Measurements from ENCODE around the gene KIF26B.

The KIF26B gene

DNA sequence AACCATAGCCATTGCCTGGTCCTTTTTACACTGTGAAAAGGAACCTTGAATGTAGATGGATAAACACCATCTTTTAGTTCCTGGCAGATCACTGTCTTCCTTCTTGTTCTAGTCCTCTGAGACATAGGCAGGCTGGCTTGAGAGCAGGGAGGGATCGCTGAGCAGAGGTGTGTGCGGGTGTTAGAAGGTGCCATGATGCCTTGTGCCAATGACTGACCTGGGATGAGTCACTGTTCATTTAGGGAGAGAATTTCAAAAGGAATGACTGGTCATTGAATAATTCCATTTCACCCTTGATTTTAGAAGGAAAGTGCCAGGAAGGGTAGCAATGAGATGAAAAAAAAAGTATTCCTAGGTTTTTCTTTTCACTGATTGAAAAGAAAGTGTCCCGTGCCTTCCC lies 383.9 kb downstream of the KIF26B start:
- DNase-seq, result no peak

GRCh38 chr1:245541369-245541768 lies 386.6 kb downstream of the KIF26B start:
- DNase-seq, result no peak

GRCh38 chr1:245542365-245542764 lies 387.6 kb downstream of the KIF26B start:
- DNase-seq, result no peak

- no peak for DNase-seq
Observed at GRCh38 chr1:245544236-245544635, 389.5 kb downstream of the KIF26B start.

DNA sequence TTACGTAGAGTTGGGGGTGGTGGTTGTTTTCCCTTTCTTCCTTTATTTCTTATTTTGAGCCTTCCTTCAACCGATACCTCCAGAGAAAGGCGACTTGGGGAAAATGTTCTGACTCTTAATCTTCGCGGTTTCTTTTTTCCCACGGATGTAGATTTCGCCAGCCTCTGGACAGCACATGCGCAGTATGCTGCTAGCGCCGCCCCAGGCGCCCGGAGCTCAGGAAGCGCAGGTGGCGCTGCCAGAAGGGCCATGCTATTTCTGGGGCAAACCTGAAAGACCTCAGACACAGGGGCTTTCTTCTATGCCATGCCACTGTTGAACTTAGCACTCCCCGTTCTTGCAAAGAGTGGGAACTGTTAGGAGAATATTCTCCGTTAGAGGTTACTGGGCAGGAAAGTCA lies 392.1 kb downstream of the KIF26B start:
- no peak for DNase-seq

DNA sequence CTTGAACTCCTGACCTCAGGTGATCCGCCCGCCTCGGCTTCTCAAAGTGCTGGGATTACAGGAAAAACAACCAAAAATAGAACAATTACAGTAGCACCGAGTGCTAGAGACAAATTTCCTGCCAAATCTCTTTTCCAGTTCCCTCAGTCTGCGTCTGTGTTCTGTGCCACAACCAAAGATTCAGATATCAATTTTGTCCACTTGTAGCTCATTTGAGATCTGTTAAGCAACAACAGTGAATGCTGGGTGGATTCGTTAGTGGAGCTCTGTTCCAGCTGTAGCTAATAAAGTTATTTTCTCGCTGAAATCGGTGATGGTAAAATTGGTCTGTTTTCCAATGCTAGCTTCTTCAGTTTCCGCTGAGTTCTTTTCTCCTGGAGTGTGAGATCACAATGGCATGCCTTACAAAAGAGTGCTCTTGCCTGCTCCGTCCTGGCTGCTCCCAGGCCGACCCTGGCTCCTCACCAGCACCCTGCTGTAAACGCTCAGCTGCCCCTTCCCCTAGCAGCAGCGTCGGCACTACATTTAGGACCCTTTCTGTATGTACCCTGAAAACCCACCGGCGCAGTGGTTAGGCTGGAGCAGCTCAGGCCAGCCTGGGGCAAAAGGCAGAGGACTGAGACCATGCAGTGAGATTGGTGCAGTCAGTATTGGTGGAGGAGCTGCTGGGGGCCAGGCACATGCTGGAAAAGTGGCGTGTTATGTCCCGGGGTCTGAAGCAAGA lies 395.4 kb downstream of the KIF26B start:
- no peak for DNase-seq

DNA sequence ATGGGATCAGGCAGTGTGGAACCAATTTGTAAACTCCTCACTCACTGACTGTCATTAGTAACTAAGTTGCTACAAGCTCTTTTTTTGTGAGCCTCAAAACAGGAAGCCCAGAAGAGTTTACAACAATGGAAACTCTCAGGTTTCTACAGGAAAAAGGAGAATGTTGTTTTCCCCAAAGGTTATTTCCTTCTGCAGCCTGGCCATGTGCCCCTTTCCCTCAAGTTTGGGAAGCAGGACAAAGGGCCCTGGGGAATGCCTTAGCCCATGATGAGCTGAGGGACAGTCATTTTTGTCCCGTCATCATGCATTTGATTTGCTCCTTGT lies 395.9 kb downstream of the KIF26B start:
- no peak for DNase-seq

DNA sequence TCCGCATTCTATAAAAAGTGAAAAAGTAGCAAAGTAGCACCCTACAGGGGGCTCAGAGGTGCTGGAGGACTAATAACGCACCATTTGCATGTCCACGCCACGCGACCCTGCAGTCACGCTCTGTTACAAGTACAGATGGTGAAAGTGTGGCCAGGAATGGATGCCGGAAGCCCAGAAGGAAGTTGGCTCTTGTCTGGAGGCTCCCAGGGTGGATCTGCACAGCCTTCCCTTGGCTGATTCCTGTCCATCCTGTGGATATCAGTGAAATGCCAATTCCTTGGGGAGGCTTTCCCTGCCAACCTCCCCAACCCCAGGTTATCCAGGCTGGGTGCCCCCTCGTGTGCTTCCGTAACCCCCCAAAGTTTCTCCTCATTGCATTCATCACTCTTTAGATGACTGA lies 396.8 kb downstream of the KIF26B start:
- DNase-seq, result no peak

- DNase-seq, result no peak
Observed at GRCh38 chr1:245552331-245552730, 397.5 kb downstream of the KIF26B start.

GRCh38 chr1:245556057-245556456 lies 401.3 kb downstream of the KIF26B start:
- DNase-seq, result no peak

- no peak for DNase-seq
Observed at GRCh38 chr1:245558069-245558468, 403.3 kb downstream of the KIF26B start.

- no peak for DNase-seq
Observed at GRCh38 chr1:245560316-245560859, 405.6 kb downstream of the KIF26B start.

GRCh38 chr1:245561665-245562234 lies 407.0 kb downstream of the KIF26B start:
- no peak for DNase-seq

- DNase-seq, result no peak
Observed at GRCh38 chr1:245566134-245566533, 411.3 kb downstream of the KIF26B start.

DNA sequence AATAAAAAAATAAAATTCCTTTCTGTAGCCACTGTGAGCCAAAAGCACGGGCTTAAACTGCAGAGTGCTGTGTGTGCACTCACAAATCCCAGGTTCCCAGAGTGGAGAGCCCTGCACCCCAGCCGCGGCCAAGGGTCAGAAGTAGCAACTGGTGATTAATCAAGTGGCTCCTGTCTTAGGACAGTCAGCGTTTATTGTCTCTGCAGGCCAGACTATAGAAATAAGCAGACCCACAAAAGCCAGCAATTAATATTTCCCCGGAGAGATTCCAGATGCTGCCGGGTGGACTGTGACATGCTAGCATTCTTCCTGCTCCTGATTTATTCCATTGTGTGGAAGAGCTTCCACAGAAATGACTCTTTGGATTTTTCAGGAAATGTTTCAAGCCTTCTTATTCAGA lies 412.2 kb downstream of the KIF26B start:
- DNase-seq, result no peak

GRCh38 chr1:245571815-245572294 lies 417.1 kb downstream of the KIF26B start:
- no peak for DNase-seq

DNA sequence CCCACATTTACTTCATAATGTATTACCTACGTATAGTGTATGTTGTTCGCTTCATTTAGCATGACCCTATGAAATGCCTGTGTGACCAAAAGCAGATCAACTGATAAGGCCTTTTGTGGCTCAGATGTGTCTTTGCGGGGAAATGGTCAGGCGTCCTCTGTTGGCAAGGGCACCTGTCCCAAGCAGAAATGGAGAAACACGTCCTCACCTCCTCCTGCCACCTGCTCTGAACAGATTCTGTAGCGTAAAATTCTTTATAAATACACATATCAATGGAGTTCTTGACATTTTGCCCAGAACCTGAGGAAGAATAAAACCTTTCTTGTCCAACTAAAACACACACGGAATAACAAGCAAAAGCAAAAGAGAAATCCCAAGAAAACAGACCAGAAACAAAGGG lies 417.9 kb downstream of the KIF26B start:
- DNase-seq, result no peak

DNA sequence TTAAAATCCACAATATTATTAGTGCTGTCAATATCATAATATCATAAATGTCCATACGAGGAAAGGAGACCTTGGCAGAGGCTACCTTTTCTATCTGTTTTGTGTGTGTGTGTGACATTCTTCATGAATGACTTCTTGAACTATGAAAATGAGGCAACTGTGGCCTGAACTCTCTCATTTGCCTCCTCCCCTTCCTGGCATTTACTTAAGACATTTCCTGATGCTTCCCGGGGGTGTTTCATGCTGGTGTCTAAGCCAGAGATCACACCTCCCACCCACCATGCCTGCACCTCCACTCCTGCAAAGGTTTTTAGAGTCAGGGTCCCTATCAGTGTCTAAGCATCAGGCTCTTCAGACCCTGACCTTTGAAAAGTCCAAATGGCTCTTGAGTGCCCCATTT lies 420.9 kb downstream of the KIF26B start:
- DNase-seq, result no peak

DNA sequence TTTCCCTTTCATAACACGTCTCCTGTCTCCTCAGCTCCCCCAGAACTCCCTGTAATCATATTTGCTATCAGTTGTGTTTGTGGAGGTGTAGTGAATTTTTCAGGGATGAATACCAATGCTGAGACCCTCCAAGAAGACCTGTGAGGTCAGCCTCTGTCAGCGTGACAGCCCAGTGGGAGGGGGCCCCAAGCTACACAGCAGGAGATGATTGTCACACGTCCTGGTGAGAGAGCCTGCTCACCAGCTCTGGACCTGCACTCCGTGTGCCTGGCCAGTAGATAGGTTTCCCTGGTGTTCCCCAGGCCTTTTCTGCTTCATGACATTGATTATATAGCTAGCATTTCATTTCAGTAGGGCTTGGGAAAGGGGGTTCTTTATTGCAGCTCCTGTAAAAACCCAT lies 421.5 kb downstream of the KIF26B start:
- DNase-seq, result no peak

GRCh38 chr1:245577191-245578157 lies 422.7 kb downstream of the KIF26B start:
- no peak for DNase-seq

DNA sequence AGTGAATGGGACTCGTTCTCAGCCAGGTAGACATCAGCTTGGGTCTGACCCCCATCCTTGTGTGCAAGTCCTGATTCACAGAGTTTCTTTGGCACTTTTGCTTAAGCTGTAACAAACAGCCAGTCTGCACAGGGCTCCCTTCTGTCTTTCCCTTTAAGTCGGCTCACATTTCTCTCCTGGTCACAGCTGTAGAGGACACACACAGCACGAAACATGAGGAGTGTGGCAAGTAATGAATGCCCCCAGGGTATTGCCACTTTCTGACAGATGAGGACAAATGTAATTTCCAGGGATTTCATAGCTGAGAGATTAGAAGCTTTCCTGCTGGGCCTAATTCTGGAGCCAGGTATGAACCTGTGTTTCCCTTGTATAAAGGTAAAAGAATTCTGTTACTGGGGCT lies 423.5 kb downstream of the KIF26B start:
- DNase-seq, result no peak

DNA sequence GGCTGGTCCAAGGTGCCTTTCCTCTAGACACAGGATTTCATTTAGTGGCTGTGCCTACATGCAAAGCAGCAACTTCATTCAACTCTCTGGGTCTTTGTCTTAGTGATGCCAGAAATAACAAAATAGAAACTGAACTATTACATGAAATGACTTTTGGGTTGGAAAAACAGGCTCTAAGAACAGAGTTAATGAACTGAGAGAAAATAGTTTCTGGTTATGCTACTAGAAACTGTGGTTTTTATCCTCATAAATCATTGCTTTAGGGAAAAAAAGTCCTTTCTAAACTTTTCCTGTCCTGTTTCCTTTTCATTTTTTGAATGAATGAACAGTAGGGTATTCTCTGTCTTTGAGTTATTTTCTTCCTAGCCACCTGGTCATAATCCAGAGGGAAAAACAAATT lies 424.0 kb downstream of the KIF26B start:
- DNase-seq, result no peak

GRCh38 chr1:245579881-245580280 lies 425.1 kb downstream of the KIF26B start:
- DNase-seq, result no peak

DNA sequence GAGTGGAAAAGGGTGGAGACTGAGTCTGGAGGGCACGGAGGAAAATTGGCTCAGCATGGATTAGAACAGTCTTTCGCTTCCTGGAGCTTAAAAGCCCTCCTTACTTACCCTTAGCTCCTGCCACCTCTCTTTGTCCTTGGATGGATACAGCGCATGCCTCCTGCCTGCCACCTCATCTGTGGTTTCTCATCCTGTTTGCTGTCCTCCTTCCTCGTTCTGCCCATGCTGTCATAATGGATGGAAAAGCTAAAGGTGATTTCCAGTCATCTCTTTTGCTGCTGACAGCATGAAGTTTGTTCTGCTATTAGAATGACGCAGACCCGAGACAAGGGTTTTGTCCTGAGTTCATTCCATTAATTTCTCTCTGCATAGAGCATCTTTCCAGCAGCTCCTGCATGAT lies 425.9 kb downstream of the KIF26B start:
- DNase-seq, result no peak
